T-helper 1 cell (primary cell): ENCODE data around the gene CDH4.
"Not testable (repeated sequence)": the region's sequence is repeated elsewhere in the genome, so short reads cannot be mapped to it uniquely, and the experiment has no call there.

Source experiments
- DNase-seq, 5 donors: peaks; one replicate each; pipeline ENCODE4 v3.0.0-alpha.2; 2012 to 2020

CDH4 gene

GRCh38 chr20:61976644-61977418, 724.8 kb downstream of the CDH4 start:
- DNase-seq = no peak

GRCh38 chr20:61977419-61977786, 725.3 kb downstream of the CDH4 start:
- no peak for DNase-seq

GRCh38 chr20:61978491-61978890, 726.4 kb downstream of the CDH4 start:
- DNase-seq = no peak

GRCh38 chr20:61979090-61979489, 727.0 kb downstream of the CDH4 start:
- no peak for DNase-seq

GRCh38 chr20:61979701-61980635, 727.9 kb downstream of the CDH4 start:
- no peak for DNase-seq

- peak in 1 of 5 donors; percentile 27 for DNase-seq
These were observed 728.9 kb downstream of the CDH4 start for GRCh38 chr20:61980647-61981583.

GRCh38 chr20:61981691-61982090, 729.6 kb downstream of the CDH4 start:
- DNase-seq = not testable (repeated sequence)

GRCh38 chr20:61982191-61982950, 730.3 kb downstream of the CDH4 start:
- peak in 1 of 5 donors; percentile 16 for DNase-seq

GRCh38 chr20:61982951-61983315, 730.9 kb downstream of the CDH4 start:
- no peak for DNase-seq

- no peak for DNase-seq
These were observed 731.9 kb downstream of the CDH4 start for GRCh38 chr20:61983965-61984364.

GRCh38 chr20:61984431-61984830, 732.4 kb downstream of the CDH4 start:
- not testable (repeated sequence) for DNase-seq

- no peak for DNase-seq
These were observed 733.0 kb downstream of the CDH4 start for GRCh38 chr20:61985096-61985495.

GRCh38 chr20:61986762-61987321, 734.8 kb downstream of the CDH4 start:
- no peak for DNase-seq

GRCh38 chr20:61988665-61989064, 736.6 kb downstream of the CDH4 start:
- DNase-seq = no peak

GRCh38 chr20:61989741-61990140, 737.7 kb downstream of the CDH4 start:
- DNase-seq = no peak
